HPDE6-E6E7 (cell line): ENCODE results near the gene AADAC.
"Not testable (repeated sequence)": the region's sequence is repeated elsewhere in the genome, so short reads cannot be mapped to it uniquely, and the experiment has no call there.

Experiments used
- DNase-seq: peaks from one replicate; pipeline ENCODE4 v3.0.0; 2011; ENCODE audit warnings: missing footprints; ENCODE audit errors: extremely low spot score

Gene AADAC

DNA sequence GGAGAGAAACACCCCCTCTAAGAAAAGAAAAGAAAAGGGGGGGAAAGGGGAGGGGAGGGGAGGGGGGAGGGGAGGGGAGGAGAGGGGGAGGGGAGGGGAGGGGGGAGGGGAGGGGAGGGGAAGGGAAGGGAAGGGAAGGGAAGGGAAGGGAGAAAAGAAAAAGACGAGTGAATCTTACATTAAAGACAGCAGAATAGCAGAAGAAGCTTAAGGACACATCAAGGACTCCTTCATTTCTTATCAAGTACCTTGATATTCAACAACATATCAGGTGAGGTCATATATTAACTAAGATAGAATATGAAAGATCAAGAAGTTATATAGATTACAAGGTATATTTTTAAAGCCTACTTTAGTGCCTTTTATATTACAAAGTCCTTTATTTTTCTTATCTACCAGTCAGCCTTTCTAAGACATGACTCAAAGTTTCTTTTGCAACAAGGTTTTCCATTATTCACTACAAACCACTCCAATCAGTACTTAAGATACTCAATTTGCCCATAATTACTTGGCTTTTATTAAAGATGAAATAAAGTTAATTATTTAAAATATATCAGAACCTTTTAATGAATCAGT, 17.7 kb upstream of the AADAC start:
- DNase-seq, result no peak

DNA sequence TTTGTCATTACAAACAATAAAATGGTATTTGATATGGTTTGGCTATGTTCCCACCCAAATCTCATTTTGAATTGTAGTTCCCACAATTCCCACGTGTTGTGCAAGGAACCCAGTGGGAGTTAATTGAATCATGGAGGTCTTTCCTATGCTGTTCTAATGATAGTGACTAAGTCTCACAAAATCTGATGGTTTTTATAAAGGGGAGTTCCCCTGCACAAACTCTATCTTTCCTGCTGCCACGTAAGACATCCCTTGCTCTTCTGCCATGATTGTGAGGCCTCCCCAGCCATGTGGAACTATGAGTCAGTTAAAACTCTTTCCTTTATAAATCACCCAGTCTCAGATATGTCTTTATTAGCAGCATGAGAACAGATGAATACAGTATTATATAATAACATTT, 15.4 kb upstream of the AADAC start:
- DNase-seq, result no peak

DNA sequence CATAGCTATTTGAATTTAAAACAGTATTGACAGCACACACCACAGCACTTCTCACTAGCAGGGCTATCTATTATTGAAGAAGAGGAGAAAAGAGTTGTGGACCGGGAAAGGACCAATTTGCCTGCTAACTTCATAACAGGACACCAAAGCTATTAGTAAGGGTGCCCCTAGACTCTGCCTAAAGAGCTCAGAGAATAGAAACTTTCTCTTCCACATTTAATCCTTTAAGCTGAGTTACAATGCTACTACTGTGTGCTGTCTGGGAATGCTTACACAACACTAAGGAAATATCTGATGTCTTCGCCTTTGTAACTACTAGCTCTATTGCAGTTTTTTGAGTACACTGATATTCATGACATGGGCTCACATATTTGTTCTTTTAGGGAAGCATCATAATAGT, 13.5 kb upstream of the AADAC start:
- DNase-seq, result no peak

DNA sequence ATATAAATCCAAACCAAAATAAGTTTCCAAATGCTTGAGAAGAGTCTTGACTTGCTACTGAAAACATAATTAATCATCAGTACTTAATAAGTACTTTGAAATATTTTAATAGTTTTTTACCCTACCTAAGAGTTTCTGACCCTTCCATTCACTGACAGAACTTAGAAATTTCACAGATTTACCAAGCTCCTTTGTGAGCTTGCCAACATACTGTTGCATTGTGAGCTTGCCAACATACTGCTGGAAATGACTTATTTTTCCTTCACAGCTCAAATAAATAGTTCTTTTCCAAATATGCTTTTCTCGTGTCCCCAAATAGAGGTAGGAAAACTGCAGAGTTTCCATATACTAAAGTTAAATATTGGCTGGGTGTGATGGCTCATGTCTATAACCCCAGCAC, 9.6 kb upstream of the AADAC start:
- DNase-seq, result no peak

DNA sequence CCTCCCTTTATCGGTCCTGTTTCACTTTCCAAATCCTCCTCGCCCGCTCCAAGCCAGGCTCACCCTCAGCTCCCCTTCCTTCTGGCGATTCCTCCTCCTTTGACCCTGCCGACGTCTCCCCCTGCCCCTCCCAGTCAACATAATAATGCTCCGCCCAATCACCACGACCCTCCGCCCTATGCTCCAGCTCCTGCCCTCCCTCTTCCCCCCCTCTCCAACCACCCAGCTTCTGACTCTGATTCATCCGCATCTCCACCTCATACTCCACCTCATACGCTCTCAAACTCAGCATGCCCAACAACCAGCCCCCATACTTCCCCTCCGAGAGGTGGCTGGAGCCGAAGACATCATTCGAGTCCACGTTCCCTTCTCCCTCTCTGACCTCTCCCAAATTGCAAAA, 7.1 kb upstream of the AADAC start:
- no peak for DNase-seq

DNA sequence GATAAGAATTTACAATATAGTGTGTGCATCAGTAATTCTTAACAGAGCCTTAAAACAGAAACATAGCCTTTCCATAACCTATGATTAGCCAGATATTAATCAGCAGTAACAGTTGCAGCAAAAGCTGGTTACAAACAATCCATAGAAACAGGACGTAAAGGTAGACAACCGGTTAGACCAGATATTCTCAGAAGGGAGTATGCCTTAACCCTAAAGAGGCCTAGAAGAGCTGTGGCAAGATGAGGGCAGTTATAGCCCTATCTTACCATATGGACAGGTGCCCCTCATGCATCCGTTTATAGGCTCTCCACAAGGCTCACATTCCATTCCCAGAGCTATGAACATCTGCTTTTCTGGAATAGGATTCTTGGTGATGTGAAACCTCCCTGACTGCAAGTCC, 5.0 kb upstream of the AADAC start:
- not testable (repeated sequence) for DNase-seq

DNA sequence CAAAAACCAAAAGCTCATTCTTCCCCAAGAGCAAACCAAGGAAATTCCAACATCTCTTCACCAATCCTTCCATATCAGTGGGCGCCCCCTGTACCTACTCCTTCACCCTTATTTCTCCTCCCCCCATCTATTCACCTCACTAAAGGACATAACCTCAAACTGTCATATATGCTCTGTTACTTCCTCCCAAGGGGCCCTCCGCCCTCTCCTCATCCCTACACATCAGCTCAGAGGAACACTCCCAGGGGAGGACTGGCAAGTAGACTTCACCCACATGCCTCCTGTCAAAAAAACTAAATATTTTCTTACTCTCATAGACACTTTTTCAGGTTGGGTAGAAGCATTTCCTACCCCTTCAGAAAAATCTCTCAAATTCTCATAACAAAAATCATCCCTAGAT, 2.4 kb upstream of the AADAC start:
- no peak for DNase-seq

DNA sequence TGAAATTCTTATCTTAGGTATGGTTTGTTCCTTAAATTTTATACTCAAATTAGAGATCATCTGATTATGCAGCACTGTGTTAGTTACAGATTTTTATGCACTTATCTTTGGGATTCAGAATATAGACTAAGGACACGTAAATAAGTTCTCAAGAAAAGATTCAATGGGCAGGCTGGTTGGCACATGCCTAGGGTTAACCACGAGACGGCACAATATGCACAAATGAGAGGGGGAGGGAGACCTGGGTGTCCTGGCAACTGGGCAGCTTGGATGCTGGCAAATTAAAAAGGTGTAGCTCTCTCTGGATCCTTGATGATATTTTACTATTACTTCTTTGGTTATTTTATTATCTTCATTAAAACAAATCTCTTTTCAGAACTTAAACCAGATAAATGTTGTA, 672 bp downstream of the AADAC start:
- no peak for DNase-seq

DNA sequence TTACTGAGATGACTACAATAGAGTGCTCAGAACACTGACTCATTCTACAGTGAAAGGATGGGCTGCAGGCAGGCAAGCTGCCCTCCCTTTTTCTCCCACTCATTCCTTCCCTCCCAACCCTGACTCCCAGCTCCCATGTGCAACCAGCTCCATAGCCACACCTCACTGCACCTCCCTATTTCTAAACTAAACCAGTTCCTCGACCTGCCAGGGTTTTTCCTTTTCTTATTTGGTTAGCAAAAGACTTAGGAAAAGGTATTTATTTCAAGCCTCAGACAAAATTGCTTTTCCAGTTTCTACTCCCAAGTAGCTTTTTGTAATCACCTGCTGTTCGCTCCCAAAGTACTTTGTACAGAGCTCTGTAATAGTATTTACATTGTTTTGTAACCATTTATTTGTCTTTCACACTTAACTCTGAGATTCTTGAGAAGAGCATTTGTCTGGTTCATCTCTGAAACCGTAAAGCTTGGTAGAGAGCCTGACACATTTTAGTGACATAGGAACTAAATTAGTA, 2.2 kb downstream of the AADAC start:
- DNase-seq, result peak; percentile 68

DNA sequence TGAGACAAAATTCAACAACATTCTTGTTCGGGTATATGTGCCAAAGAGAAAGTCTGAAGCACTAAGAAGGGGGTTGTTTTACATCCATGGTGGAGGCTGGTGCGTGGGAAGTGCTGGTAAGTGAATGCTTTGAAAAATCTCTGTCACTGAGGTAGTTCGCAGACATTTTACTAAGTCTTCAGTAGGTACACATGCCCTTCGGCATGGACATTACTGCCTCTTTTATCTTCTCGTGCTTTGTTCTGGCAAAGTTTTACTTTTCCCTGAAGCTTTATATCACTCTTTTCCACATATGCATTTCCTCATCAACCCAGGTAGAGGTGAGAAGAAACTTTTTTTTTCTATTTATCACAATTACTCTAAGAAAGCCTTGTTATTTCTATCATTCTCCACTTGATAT, 3.6 kb downstream of the AADAC start:
- DNase-seq, result no peak

DNA sequence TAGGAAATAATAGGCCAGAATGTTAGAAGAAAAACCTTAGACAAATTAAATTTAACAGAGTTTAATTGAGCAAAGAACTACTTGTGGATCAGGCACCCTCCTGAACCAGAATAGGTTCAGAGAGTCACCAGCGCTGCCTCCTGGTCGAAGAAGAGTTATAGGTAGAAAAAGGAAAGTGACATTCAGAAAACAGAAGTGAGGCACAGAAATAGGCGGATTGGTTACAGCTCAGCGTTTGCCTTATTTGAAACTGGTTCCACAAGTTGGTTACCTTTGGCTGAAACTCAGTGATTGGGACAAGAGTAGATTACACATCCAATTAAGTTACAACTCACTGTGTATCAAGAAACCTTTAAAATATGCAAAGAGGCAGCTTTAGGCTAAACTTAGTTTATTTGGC, 4.4 kb downstream of the AADAC start:
- no peak for DNase-seq

DNA sequence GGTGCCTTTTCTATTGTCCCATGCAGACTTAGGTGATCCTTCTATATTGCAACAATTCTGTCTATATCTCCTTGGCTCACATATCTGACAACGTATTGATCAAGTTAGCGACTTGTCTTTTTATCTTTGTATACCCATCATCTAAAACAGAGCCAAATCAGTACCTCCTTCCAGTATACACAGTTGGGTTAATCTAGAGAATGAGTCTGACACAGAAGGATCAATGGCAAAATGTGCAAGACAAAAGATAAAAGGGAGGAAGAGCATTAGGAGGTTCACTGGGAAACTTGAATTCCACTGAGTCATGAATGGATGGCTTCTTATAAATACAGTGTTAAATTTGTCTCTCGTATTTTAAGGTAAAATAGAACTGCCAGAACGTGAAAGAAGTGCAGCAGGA, 6.0 kb downstream of the AADAC start:
- no peak for DNase-seq

DNA sequence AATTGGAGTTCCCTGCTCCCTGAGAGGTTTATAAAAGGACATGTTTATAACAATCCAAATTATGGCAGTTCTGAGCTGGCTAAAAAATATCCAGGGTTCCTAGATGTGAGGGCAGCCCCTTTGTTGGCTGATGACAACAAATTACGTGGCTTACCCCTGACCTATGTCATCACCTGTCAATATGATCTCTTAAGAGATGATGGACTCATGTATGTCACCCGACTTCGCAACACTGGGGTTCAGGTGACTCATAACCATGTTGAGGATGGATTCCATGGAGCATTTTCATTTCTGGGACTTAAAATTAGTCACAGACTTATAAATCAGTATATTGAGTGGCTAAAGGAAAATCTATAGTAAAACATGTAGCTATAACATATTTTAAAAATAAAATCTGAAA, 13.9 kb downstream of the AADAC start:
- DNase-seq, result peak; percentile 10

DNA sequence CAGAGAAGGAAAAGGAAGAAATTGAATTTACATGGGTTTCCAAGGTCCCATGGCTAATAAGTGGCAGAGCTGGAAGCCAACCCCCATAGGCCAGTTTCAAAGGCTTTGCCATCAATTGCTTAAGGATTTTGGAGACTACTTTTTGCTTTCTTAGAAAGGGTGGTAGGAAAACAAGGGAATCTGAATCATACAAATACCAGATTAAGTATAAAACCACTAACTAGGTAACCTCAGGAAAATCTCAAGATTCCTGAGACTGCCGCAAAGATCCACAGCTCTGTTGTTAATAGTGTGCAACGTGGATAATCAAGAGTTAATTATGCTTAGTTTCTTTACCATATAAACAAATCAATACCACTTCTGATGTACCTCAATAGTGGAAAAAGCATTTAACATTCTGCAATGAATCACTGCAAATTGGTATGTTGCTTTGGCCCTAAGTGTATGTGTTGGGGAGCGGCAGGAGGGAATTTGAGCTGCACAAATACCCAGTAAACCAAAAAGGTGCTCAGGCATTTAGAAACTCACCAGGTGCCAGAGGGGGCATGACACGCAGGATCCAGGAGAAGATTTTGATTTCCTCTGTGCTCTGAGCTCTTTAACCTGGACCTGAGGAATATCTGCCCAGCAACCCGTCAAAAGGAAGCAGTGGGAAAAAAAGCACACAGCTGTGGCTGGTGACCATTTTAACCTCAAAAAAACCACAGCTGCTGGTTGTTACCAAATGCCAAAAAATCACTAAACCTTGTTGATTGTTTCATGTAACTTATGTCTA, 22.0 kb downstream of the AADAC start:
- no peak for DNase-seq

DNA sequence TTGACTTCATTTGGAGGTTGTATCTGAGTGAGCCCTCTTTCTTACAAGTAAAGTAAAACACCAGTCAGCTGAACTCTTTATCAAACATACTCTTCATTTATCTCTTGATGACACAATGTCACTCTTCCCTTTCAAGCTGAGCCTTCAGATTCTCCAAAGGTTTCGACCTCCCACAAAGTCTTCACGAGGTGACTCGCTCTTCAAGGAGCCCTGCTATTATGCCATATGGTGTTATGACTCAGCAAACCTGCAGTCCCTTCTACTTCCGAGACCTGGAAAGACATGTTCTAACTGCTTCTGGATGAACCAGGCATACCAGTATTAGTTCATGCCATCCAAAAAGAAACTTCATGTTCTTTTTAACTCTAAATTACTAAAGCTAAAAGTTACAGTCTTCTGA, 23.1 kb downstream of the AADAC start:
- DNase-seq, result peak; percentile 87

DNA sequence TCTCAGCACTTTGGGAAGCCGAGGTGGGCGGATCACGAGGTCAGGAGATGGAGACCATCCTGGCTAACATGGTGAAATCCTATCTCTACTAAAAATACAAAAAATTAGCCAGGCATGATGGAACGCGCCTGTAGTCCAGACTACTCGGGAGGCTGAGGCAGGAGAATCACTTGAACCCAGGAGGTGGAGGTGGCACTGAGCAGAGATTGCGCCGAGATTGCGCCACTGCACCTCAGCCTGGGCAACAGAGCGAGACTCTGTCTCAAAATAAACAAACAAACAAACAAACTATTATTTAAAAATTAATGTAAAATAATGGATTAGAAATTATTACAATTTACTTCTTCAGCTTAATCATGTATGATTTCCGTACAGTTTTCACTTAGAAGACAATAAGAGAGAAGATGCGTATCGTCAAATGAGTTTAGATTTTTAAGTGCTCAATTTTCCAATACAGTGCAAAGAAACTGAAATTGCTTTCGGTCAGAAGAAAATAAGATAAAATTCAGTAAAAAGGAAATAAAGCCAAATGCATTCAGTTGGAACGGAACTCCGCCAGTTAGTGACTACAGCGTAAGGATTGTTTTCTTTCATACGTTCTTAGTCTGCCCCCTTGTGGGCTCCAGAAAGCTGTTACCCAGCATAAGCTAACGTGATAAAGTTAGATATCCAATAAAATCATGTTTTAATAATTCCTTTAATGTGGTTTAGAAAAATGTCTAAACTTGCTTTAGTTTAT, 24.8 kb downstream of the AADAC start:
- DNase-seq, result peak; percentile 46

DNA sequence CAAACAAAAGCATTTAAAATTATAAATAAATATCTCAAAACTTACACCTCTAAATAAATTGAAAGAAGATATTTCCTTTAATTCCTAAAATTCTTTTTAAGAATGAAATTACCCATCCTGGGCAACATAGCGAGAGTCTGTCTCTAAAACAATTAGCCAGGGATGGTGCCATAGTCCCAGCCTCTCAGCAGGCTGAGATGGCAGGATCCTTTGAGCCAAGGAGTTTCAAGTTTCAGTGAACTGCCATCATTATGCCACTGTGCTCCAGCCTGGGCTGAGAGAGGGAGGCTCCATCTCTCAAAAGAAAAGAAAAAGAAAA, 25.4 kb downstream of the AADAC start:
- DNase-seq, result no peak

DNA sequence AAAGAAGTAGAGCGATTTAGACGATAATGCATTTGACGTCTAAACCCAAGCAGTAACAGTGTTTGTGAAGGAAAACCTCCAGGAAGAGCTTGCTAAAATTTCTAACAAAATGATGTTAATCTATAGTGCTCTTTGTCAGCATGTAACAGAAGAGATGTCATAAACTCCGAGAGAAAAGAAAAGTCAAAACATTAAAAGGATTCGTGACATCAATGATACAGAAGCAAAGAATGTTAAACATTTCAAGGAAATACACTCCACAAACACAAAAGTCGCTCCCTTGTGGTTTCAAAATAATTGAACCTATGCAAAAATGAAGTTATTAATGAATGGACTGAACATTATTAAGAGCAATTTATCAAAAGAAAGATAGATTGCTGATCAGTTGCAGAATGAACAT, 27.9 kb downstream of the AADAC start:
- DNase-seq, result no peak

DNA sequence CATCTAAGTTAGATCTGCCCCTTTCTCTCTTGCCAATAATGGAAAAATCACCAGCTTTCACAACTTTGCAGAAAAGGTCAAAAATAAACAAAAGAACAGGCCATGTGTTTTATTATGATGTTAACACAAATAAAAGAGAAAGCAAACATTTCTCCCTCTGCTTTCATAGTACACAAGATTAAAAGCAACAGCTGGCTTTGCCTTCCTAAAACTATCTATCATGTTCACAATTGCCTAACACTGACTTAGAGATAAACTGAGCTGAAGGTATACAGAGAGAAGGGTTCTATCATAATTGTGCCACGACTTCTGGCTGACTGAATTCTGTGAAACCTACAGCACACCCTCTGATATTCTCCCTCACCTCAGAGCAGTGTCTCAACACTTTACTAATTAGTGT, 29.4 kb downstream of the AADAC start:
- no peak for DNase-seq

DNA sequence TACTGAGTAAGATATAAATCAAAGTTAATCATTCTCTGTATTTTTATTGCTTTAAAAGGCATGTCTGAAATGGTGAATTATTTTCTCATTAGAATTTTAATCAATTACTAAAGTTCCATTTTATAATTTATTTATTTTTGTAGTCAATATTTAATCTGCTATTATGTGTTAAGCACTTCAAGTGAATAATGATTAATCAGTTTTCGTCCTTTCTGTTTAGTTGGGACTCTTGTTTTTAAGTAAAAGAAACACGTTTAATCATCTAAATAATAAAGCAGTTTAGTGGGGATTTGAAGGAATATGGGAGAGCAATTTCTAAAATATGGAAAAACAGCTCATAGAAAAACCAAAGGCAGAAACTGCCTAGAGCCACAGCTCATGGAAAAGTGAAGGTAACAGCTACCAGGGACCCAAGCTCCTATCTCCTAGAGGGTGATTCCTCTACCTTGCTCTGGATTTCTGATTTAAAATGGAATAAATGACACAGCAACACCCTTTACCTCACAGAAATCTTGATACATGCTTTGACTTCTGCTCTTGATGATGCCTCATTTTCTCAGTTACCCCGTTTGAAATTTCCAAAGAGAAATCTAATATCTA, 31.5 kb downstream of the AADAC start:
- DNase-seq, result no peak

DNA sequence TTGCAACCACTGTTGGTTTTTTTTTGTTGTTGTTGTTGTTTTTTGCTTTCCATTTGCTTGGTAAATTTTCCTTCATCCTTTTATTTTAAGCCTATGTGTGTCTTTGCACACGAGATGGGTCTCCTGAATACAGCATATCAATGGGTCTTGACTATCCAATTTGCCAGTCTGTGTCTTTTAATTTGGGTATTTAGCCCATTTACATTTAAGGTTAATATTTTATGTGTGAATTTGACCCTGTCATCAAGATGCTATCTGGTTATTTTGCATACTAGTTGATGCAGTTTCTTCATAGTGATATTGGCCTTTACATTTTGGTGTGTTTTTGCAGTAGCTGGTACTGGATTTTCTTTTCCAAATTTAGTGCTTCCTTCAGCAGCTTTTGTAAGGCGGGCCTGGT, 36.1 kb downstream of the AADAC start:
- DNase-seq, result not testable (repeated sequence)

DNA sequence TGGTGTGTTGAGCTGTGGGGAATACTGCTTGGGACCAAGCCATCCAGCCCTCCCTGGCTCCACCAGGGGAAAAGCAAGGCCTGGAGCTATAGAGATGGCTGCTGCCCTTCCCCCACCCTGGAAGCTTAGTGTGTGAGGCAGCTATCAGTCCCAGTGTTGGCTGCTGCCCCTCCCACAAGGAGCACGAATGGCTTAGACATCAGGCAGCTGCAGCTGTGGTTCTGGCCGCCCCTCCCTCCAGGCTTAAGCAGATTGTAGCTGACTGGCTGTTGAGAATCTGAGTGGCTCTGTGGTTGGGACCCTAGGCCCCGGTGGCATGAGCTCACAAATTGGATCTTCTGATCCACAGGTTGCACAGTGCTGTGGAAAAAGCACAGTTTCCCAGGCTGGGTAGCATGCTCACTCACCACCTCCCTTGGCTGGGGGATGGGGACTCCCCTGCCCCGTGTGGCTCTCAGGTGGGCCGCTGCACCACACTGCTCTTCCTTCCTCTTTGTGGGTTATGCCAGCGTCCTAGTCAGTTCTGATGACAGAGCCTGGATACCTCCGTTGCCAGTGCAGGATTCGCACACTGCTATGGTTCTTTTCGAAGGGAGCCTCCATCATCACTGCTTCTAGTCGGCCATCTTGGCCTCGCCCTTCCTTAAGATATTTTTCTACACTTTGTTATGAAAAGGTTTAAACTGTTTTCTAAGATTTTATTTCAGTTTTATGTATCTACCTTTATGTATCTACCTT, 38.3 kb downstream of the AADAC start:
- no peak for DNase-seq
